ENCODE results near the gene GRIK4.

GRIK4 gene

GRCh38 chr11:120929090-120929489 lies 417.5 kb downstream of the GRIK4 start:
- no peak overlapping the region for H3K4me3 ChIP-seq (replicated peaks; ENCODE audit: insufficient read depth, low read length)
- no peaks in the 10 kb centered on the region for H3K27me3 ChIP-seq (ENCODE audit: insufficient read depth, poor library complexity, severe bottlenecking)
- no peak for DNase-seq (ENCODE audit: low read depth in 1 of 2, low spot score in 1 of 2)
- H3K27ac ChIP-seq (replicated peaks), result no peak overlapping the region
- no peak for TF ChIP-seq SPI1 (IDR thresholded peaks at IDR 0.05; ENCODE audit: borderline replicate concordance, low read depth)
- TF ChIP-seq POLR2AphosphoS5 (IDR thresholded peaks at IDR 0.05; ENCODE audit: low read depth), result no peak
- TF ChIP-seq GABPA (IDR thresholded peaks at IDR 0.05; ENCODE audit: low read depth), result no peak
- TF ChIP-seq REST (IDR thresholded peaks at IDR 0.05; ENCODE audit: insufficient replicate concordance, low read depth), result no peak
- TF ChIP-seq CTCF (IDR thresholded peaks at IDR 0.05; ENCODE audit: insufficient read depth, low read length), result no peak

- peak; percentile 54 to 66 for DNase-seq (ENCODE audit: low read depth in 1 of 2, low spot score in 1 of 2)
- Histone ChIP-seq H3K27me3 (ENCODE audit: insufficient read depth, poor library complexity, severe bottlenecking) (no peaks in the 10 kb centered on the region), H3K27ac (replicated peaks) (no peak overlapping the region), H3K4me3 (replicated peaks; ENCODE audit: insufficient read depth, low read length) (no peak overlapping the region)
- TF ChIP-seq GABPA (IDR thresholded peaks at IDR 0.05; ENCODE audit: low read depth) (no peak), POLR2AphosphoS5 (IDR thresholded peaks at IDR 0.05; ENCODE audit: low read depth) (no peak), SPI1 (IDR thresholded peaks at IDR 0.05; ENCODE audit: borderline replicate concordance, low read depth) (peak; percentile 6; the same call in 1 of the 2 replicates), REST (IDR thresholded peaks at IDR 0.05; ENCODE audit: insufficient replicate concordance, low read depth) (no peak), CTCF (IDR thresholded peaks at IDR 0.05; ENCODE audit: insufficient read depth, low read length) (peak; percentile 50)
These were observed 418.2 kb downstream of the GRIK4 start for GRCh38 chr11:120929664-120930154.

- H3K27ac ChIP-seq (replicated peaks), result no peak overlapping the region
- H3K4me3 ChIP-seq (replicated peaks; ENCODE audit: insufficient read depth, low read length), result no peak overlapping the region
- DNase-seq (ENCODE audit: low read depth in 1 of 2, low spot score in 1 of 2), result no peak
- no peak for TF ChIP-seq REST (IDR thresholded peaks at IDR 0.05; ENCODE audit: insufficient replicate concordance, low read depth)
- TF ChIP-seq POLR2AphosphoS5 (IDR thresholded peaks at IDR 0.05; ENCODE audit: low read depth), result no peak
- no peak for TF ChIP-seq GABPA (IDR thresholded peaks at IDR 0.05; ENCODE audit: low read depth)
- TF ChIP-seq CTCF (IDR thresholded peaks at IDR 0.05; ENCODE audit: insufficient read depth, low read length), result no peak
- no peak for TF ChIP-seq SPI1 (IDR thresholded peaks at IDR 0.05; ENCODE audit: borderline replicate concordance, low read depth)
- H3K27me3 ChIP-seq (ENCODE audit: insufficient read depth, poor library complexity, severe bottlenecking), result no peaks in the 10 kb centered on the region
These were observed 419.7 kb downstream of the GRIK4 start for GRCh38 chr11:120931057-120931779.
